Left lung (tissue), 10 donors: ENCODE data around the gene OCSTAMP. TPM values are rescaled to one million over a fixed set of nuclear protein-coding genes. Genes with fewer than 3 reads are reported as not detected.

Experiments used
- ATAC-seq: fragments of 200-7000 bp; cut with Tn5 transposase; one replicate; pipeline ENCODE4 v1.9.1; 2020; ENCODE audit warnings: moderate library complexity
- DNase-seq, 4 donors: peaks; one replicate each; pipeline ENCODE4 v3.0.0-alpha.2; 2013 to 2020
- H3K27ac ChIP-seq, 2 donors: fragments of 200-600 bp; sonication (generic) in 1 of 2; one replicate each; pipeline versions ENCODE4 v1.5.0 to v1.8.0; 2020 to 2021
- H3K27me3 ChIP-seq, 2 donors: fragments of 200-600 bp; sonication (generic) in 1 of 2; one replicate each; pipeline versions ENCODE4 v1.5.0 to v1.8.0; 2020 to 2021
- H3K36me3 ChIP-seq, 2 donors: fragments of 200-600 bp; sonication (generic) in 1 of 2; one replicate each; pipeline versions ENCODE4 v1.5.0 to v1.8.0; 2020 to 2021
- H3K4me1 ChIP-seq, 2 donors: fragments of 200-600 bp; one replicate each; pipeline ENCODE4 v1.8.0; 2021
- H3K4me3 ChIP-seq, 2 donors: fragments of 200-600 bp; sonication (generic) in 1 of 2; one replicate each; pipeline versions ENCODE4 v1.5.0 to v1.8.0; 2020 to 2021; ENCODE audit warnings: mild to moderate bottlenecking in 1 of 2
- H3K9me3 ChIP-seq, 2 donors: fragments of 200-600 bp; sonication (generic) in 1 of 2; one replicate each; pipeline versions ENCODE4 v1.5.0 to v1.8.0; 2020 to 2021
- intact Hi-C, 2 donors: fragments of 100-400 bp; cut with DNase I; formaldehyde crosslinking; loops; one replicate each; pipeline versions ENCODE4 v1.11.2 to v1.14.2; 2022
- polyA plus RNA-seq, 6 donors: library from polyadenylated mRNA; unstranded; fragments of 120-200 nt; gene quantifications; one replicate each; pipeline ENCODE4 v1.2.1, GENCODE V29; 2013; ENCODE audit not compliant: insufficient read length in 6 of 6
- total RNA-seq, 2 donors: library from RNA; stranded (reverse); fragmentation: NEBNext Ultra II Directional; extraction: Animal tissue kit (Norgen Biotek cat#: 25700); gene quantifications; one replicate each; pipeline ENCODE4 v1.2.1, GENCODE V29; 2021
- TF ChIP-seq, protein P1 (sequence below), 2 donors: fragments of 200-600 bp; sonication (generic) in 1 of 2; IDR thresholded peaks; one replicate each; pipeline versions ENCODE4 v1.5.0 to v1.8.0; 2021; ENCODE audit warnings: antibody characterized with exemption in 2 of 2
- donor health status: DM: no; HTN: yes; CAD: no.
- donor health status: DM: no; HTN: no; CAD: no.

Gene OCSTAMP
- total and polyA plus RNA-seq, 8 donors: not detected

DNA sequence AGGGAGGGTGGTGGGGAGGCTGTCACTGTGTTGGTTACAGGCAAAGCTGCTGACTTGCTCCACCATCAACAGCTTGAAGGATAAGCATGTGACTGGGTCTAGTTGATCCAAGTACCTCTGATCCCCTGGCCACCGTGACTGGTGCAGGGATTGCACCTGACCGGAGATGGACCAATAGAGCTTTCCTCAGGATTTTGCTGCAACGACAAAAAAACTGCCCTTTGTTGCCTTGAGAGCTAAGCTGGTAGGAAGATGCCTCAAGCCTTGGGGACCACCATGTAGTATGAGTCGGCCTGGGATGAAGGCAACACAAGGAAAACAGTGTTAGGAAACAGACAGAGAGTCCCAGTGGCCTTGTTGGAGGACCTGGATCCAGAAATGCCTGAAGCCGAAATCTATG lies 1.8 kb downstream of the OCSTAMP start:
- ATAC-seq: no peak
- Histone ChIP-seq H3K27me3 (peaks cover 0 to 36% of the 10 kb centered on the region in 2 donors), H3K9me3 (no peaks in the 10 kb centered on the region), H3K4me3 (no peak overlapping the region), H3K36me3 (no peaks in the 10 kb centered on the region), H3K4me1 (peaks cover 0 to 21% of the 10 kb centered on the region in 2 donors), H3K27ac (no peak overlapping the region)
- intact Hi-C loops: no loop called here
- no peak for DNase-seq
- TF ChIP-seq, protein P1, sequence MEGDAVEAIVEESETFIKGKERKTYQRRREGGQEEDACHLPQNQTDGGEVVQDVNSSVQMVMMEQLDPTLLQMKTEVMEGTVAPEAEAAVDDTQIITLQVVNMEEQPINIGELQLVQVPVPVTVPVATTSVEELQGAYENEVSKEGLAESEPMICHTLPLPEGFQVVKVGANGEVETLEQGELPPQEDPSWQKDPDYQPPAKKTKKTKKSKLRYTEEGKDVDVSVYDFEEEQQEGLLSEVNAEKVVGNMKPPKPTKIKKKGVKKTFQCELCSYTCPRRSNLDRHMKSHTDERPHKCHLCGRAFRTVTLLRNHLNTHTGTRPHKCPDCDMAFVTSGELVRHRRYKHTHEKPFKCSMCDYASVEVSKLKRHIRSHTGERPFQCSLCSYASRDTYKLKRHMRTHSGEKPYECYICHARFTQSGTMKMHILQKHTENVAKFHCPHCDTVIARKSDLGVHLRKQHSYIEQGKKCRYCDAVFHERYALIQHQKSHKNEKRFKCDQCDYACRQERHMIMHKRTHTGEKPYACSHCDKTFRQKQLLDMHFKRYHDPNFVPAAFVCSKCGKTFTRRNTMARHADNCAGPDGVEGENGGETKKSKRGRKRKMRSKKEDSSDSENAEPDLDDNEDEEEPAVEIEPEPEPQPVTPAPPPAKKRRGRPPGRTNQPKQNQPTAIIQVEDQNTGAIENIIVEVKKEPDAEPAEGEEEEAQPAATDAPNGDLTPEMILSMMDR (IDR thresholded peaks at IDR 0.05): no peak

DNA sequence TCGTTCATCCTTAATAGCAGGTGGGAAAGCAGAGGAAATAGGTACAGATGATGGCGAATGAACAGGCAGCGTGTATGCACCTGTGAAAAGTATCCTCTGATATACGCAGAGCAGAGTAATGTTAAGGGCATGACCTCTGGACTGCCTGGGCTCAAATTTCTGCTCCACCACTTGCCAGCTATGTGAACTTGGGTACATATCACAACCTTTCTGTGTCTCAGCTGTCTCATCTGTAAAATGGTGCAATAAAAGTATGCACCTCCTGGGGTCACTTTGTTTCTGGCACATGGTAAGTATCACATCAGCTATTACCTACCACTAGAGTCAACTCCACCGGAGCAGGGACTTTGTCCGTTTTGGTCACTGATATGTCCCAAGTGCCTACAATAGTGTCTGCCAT lies 2.5 kb downstream of the OCSTAMP start:
- no peak overlapping the region for H3K4me3 ChIP-seq
- H3K27me3 ChIP-seq: peaks cover 0 to 42% of the 10 kb centered on the region in 2 donors
- ATAC-seq: no peak
- no peaks in the 10 kb centered on the region for H3K9me3 ChIP-seq
- H3K36me3 ChIP-seq: no peaks in the 10 kb centered on the region
- H3K27ac ChIP-seq: no peak overlapping the region
- intact Hi-C loops: no loop called here
- peaks cover 0 to 21% of the 10 kb centered on the region in 2 donors for H3K4me1 ChIP-seq
- DNase-seq: no peak
- TF ChIP-seq, protein P1 (IDR thresholded peaks at IDR 0.05): no peak

DNA sequence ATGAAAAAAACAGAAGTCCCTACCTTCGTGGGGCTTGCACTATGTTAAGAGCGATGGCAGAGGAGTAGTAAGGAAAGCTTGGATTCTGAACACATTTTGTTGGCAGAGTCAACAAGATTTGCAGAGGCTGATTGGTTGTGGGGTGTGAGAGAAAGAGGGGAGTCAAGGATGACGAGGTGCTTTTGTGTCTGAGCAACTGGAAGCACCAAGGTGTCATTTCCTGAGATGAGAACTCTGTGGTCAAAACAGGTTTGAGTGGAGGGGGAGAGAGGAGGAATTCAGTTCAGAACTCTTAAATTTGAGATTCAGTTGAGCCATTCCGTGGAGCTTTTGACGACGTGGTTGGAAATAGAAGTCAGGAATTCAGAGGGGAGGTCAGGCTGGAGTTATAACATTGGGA lies 3.5 kb downstream of the OCSTAMP start:
- TF ChIP-seq, protein P1 (IDR thresholded peaks at IDR 0.05): no peak
- H3K36me3 ChIP-seq: no peaks in the 10 kb centered on the region
- H3K27ac ChIP-seq: no peak overlapping the region
- H3K27me3 ChIP-seq: peaks cover 3 to 52% of the 10 kb centered on the region in 2 donors
- no peaks in the 10 kb centered on the region for H3K9me3 ChIP-seq
- H3K4me1 ChIP-seq: peaks cover 0 to 10% of the 10 kb centered on the region in 2 donors
- DNase-seq (no peak), ATAC-seq (no peak)
- H3K4me3 ChIP-seq: no peak overlapping the region
- intact Hi-C loops: no loop called here

DNA sequence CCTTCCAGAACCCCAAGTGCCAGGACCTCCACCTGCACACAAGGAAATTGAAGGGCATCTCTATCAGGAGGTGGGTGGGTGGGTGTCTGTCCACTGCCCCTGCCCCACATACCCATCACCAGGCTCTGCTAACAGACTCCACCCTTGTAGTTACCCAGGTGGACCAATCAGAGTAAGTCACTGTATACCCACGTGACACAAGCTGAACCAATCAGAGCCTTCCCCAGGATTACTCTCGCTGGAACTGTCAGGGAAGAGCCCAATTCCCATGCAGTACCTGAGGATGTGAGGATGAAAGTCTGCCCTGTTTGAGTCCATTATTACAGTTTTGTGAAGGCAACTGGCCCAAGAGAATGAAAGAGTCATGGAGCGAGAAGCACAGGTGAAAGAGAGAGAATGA lies 4.2 kb downstream of the OCSTAMP start:
- TF ChIP-seq, protein P1 (IDR thresholded peaks at IDR 0.05): no peak
- ATAC-seq (no peak), DNase-seq (no peak)
- Histone ChIP-seq H3K4me3 (no peak overlapping the region), H3K27me3 (peaks cover 9 to 59% of the 10 kb centered on the region in 2 donors), H3K36me3 (no peaks in the 10 kb centered on the region), H3K9me3 (no peaks in the 10 kb centered on the region), H3K4me1 (peaks cover 0 to 7% of the 10 kb centered on the region in 2 donors), H3K27ac (no peak overlapping the region)
- intact Hi-C loops: no loop called here

DNA sequence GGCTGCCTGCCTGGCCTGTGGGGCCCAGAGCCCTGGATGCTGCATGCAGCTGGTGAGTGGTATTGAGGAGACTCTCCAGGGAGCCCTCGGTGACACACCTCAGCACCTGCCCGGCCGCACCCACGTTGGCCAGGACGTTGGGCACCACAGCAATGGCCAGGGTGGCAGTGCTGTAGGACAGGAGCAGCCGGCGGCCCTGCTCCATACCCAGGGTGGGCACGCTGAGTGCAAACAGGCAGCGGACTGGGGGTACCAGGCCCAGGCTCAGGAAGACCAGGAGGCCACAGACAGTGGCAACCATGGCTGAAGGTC lies 4.7 kb downstream of the OCSTAMP start:
- Histone ChIP-seq H3K36me3 (no peaks in the 10 kb centered on the region), H3K4me3 (no peak overlapping the region), H3K27me3 (peaks cover 10 to 62% of the 10 kb centered on the region in 2 donors), H3K9me3 (no peaks in the 10 kb centered on the region), H3K4me1 (peaks cover 0 to 7% of the 10 kb centered on the region in 2 donors), H3K27ac (no peak overlapping the region)
- TF ChIP-seq, protein P1 (IDR thresholded peaks at IDR 0.05): no peak
- ATAC-seq: no peak
- intact Hi-C loops: no loop called here
- DNase-seq: no peak
